DMS 273 (cell line): ENCODE data around the gene PLD6.
A peak's percentile ranks its signal among the peaks of the same experiment; 100 is the strongest.

Experiments used
- DNase-seq: peaks from one replicate; lab custom pipeline; 2025; ENCODE audit not compliant: unreplicated experiment; lab: John Stamatoyannopoulos, UW

PLD6 gene

GRCh38 chr17:17227608-17228520, 21.7 kb upstream of the PLD6 start:
- DNase-seq = no peak

- no peak for DNase-seq
These were observed 20.5 kb upstream of the PLD6 start for GRCh38 chr17:17226451-17227265.

GRCh38 chr17:17225901-17226300, 19.8 kb upstream of the PLD6 start:
- no peak for DNase-seq

- DNase-seq = no peak
These were observed 18.0 kb upstream of the PLD6 start for GRCh38 chr17:17224137-17224536.

GRCh38 chr17:17223736-17224135, 17.6 kb upstream of the PLD6 start:
- DNase-seq = no peak

GRCh38 chr17:17221329-17221728, 15.2 kb upstream of the PLD6 start:
- no peak for DNase-seq

- DNase-seq = no peak
These were observed 14.4 kb upstream of the PLD6 start for GRCh38 chr17:17220529-17220928.

GRCh38 chr17:17217995-17218394, 11.9 kb upstream of the PLD6 start:
- no peak for DNase-seq

- DNase-seq = no peak
These were observed 10.6 kb upstream of the PLD6 start for GRCh38 chr17:17216776-17217175.

GRCh38 chr17:17216236-17216635, 10.1 kb upstream of the PLD6 start:
- no peak for DNase-seq

GRCh38 chr17:17215575-17215974, 9.4 kb upstream of the PLD6 start:
- no peak for DNase-seq

- no peak for DNase-seq
These were observed 8.7 kb upstream of the PLD6 start for GRCh38 chr17:17214646-17215436.

- DNase-seq = no peak
These were observed 7.6 kb upstream of the PLD6 start for GRCh38 chr17:17213775-17214174.

- DNase-seq = no peak
These were observed 1.9 kb upstream of the PLD6 start for GRCh38 chr17:17207998-17208397.

GRCh38 chr17:17206913-17207335, 791 bp upstream of the PLD6 start:
- no peak for DNase-seq

- DNase-seq = peak; percentile 77
These were observed 587 bp downstream of the PLD6 start for GRCh38 chr17:17205368-17206123.

GRCh38 chr17:17204635-17205231, 1.4 kb downstream of the PLD6 start:
- DNase-seq = no peak

- DNase-seq = peak; percentile 40
These were observed 2.0 kb downstream of the PLD6 start for GRCh38 chr17:17204041-17204591.

- DNase-seq = no peak
These were observed 2.9 kb downstream of the PLD6 start for GRCh38 chr17:17203173-17203730.
